Measurements from ENCODE around the gene ZFAND2B. TPM values are rescaled to one million over a fixed set of nuclear protein-coding genes. Genes with fewer than 3 reads are reported as not detected.
"Not testable (repeated sequence)": the region's sequence is repeated elsewhere in the genome, so short reads cannot be mapped to it uniquely, and the experiment has no call there.

ZFAND2B gene
- total RNA-seq, 1 donor from 2014 or later = 18.4 TPM

- DNase-seq (ENCODE audit: low read depth) = peak; percentile 29
These were observed 30.4 kb upstream of the ZFAND2B start for GRCh38 chr2:219175928-219176817.

- peak; percentile 39 for DNase-seq (ENCODE audit: low read depth)
These were observed 29.6 kb upstream of the ZFAND2B start, which contains the start of gene CNPPD1 for GRCh38 chr2:219176818-219177551. Gene CNPPD1 (minus strand): TSS chr2:219176925. CDS start chr2:219176828, 97 bp downstream.

GRCh38 chr2:219177552-219178376, 28.8 kb upstream of the ZFAND2B start, which contains the start of gene RETREG2:
Gene RETREG2 (plus strand): TSS chr2:219178275. CDS start chr2:219178353, 78 bp downstream.
- peak; percentile 84 for DNase-seq (ENCODE audit: low read depth)

- no peak for DNase-seq (ENCODE audit: low read depth)
These were observed 28.0 kb upstream of the ZFAND2B start for GRCh38 chr2:219178377-219179175.

GRCh38 chr2:219179601-219180465, 26.7 kb upstream of the ZFAND2B start:
- no peak for DNase-seq (ENCODE audit: low read depth)

GRCh38 chr2:219180961-219181360, 25.6 kb upstream of the ZFAND2B start:
- no peak for DNase-seq (ENCODE audit: low read depth)

- DNase-seq (ENCODE audit: low read depth) = no peak
These were observed 25.1 kb upstream of the ZFAND2B start for GRCh38 chr2:219181531-219181930.

- DNase-seq (ENCODE audit: low read depth) = no peak
These were observed 24.0 kb upstream of the ZFAND2B start for GRCh38 chr2:219182331-219183150.

GRCh38 chr2:219183151-219183772, 23.3 kb upstream of the ZFAND2B start:
- no peak for DNase-seq (ENCODE audit: low read depth)

GRCh38 chr2:219184121-219184520, 22.5 kb upstream of the ZFAND2B start:
- DNase-seq (ENCODE audit: low read depth) = no peak

GRCh38 chr2:219186754-219187456, 19.7 kb upstream of the ZFAND2B start:
- no peak for DNase-seq (ENCODE audit: low read depth)

GRCh38 chr2:219197388-219197787, 9.2 kb upstream of the ZFAND2B start:
- no peak for DNase-seq (ENCODE audit: low read depth)

- no peak for DNase-seq (ENCODE audit: low read depth)
These were observed 7.6 kb upstream of the ZFAND2B start for GRCh38 chr2:219198974-219199373.

GRCh38 chr2:219199470-219200211, 6.9 kb upstream of the ZFAND2B start:
- no peak for DNase-seq (ENCODE audit: low read depth)

- DNase-seq (ENCODE audit: low read depth) = not testable (repeated sequence)
These were observed 5.9 kb upstream of the ZFAND2B start for GRCh38 chr2:219200502-219201326.

GRCh38 chr2:219201331-219201730, 5.3 kb upstream of the ZFAND2B start:
- DNase-seq (ENCODE audit: low read depth) = not testable (repeated sequence)

All from renal cortical epithelial cell (primary cell).